Activated CD8-positive, alpha-beta memory T cell treated with anti-CD3 and anti-CD28 coated beads for 24 hours (primary cell): ENCODE data around the gene ERG.

Source experiments
- DNase-seq: peaks from one replicate; pipeline ENCODE4 v3.0.0-alpha.2; 2020

Gene ERG

GRCh38 chr21:38498057-38498833, at the start of gene ERG:
Gene ERG, minus strand, starts transcription at chr21:38498477. Its CDS starts 97 bp downstream, at chr21:38498380.
- no peak for DNase-seq

GRCh38 chr21:38544661-38545060, 46.4 kb upstream of the ERG start:
- DNase-seq = no peak

GRCh38 chr21:38542263-38542662, 44.0 kb upstream of the ERG start:
- no peak for DNase-seq

- DNase-seq = no peak
These were observed 40.1 kb upstream of the ERG start for GRCh38 chr21:38538353-38538752.

GRCh38 chr21:38534591-38534990, 36.3 kb upstream of the ERG start:
- no peak for DNase-seq

- DNase-seq = no peak
These were observed 35.6 kb upstream of the ERG start for GRCh38 chr21:38533887-38534286.

GRCh38 chr21:38531591-38531990, 33.3 kb upstream of the ERG start:
- DNase-seq = no peak

GRCh38 chr21:38531039-38531541, 32.8 kb upstream of the ERG start:
- no peak for DNase-seq

GRCh38 chr21:38527737-38528136, 29.5 kb upstream of the ERG start:
- no peak for DNase-seq

- DNase-seq = no peak
These were observed 27.2 kb upstream of the ERG start for GRCh38 chr21:38525454-38525853.

- no peak for DNase-seq
These were observed 26.2 kb upstream of the ERG start for GRCh38 chr21:38524168-38525153.

GRCh38 chr21:38520511-38520910, 22.2 kb upstream of the ERG start:
- DNase-seq = no peak

- DNase-seq = no peak
These were observed 13.5 kb upstream of the ERG start for GRCh38 chr21:38511662-38512243.

GRCh38 chr21:38511198-38511597, 12.9 kb upstream of the ERG start:
- DNase-seq = no peak

- DNase-seq = no peak
These were observed 9.2 kb upstream of the ERG start for GRCh38 chr21:38507374-38507942.

GRCh38 chr21:38506661-38507281, 8.5 kb upstream of the ERG start:
- no peak for DNase-seq

- DNase-seq = no peak
These were observed 7.6 kb upstream of the ERG start for GRCh38 chr21:38505654-38506523.

GRCh38 chr21:38504066-38504465, 5.8 kb upstream of the ERG start:
- DNase-seq = no peak

GRCh38 chr21:38503583-38503982, 5.3 kb upstream of the ERG start:
- no peak for DNase-seq

GRCh38 chr21:38500073-38500472, 1.8 kb upstream of the ERG start:
- DNase-seq = no peak

GRCh38 chr21:38499296-38499695, 1.0 kb upstream of the ERG start:
- no peak for DNase-seq
